BJ (cell line): ENCODE measurements around the gene PPP1R9B. TPM values are rescaled to one million over a fixed set of nuclear protein-coding genes. Genes with fewer than 3 reads are reported as not detected.

Experiments used
- CTCF ChIA-PET: fragments of 350-600 bp; formaldehyde crosslinking; extraction: SDS; loops from one replicate; lab custom pipeline; 2021; ENCODE audit warnings: antibody characterized with exemption, inconsistent platforms; lab: Yijun Ruan, JAX
- POLR2A ChIA-PET: fragments of 300-600 bp; sonication (Branson Sonifier 250); formaldehyde crosslinking; extraction: SDS; loops from one replicate; lab custom pipeline; 2021; ENCODE audit warnings: antibody characterized with exemption; lab: Charles Lee
- DNase-seq: peaks from one replicate; pipeline ENCODE4 v3.0.0-alpha.2; 2011; ENCODE audit warnings: low read depth
- H3K27me3 ChIP-seq: 2 replicates; pipeline ENCODE4 v1.6.0; 2011; ENCODE audit warnings: low read length; ENCODE audit not compliant: control insufficient read depth, insufficient read depth
- H3K36me3 ChIP-seq: 2 replicates; pipeline ENCODE4 v1.5.1; 2011; ENCODE audit warnings: low read length; ENCODE audit not compliant: control insufficient read depth, insufficient read depth
- H3K4me3 ChIP-seq: 2 replicates; pipeline ENCODE4 v1.5.1; 2011; ENCODE audit warnings: low read depth, mild to moderate bottlenecking, control low read depth, low read length
- CTCF ChIP-seq: IDR thresholded peaks from 2 replicates; pipeline ENCODE4 v1.5.1; 2011; ENCODE audit warnings: low read depth, mild to moderate bottlenecking, control low read depth, inconsistent platforms, low read length, moderate library complexity; ENCODE audit not compliant: insufficient read depth
- polyA plus RNA-seq: library from polyadenylated mRNA; depleted of rRNA; stranded (reverse); fragments of >200 nt; gene quantifications from 2 replicates; pipeline ENCODE4 v1.2.3, GENCODE V29; 2011

Gene PPP1R9B
- polyA plus RNA-seq, 1 experiment, result 17.2 TPM

DNA sequence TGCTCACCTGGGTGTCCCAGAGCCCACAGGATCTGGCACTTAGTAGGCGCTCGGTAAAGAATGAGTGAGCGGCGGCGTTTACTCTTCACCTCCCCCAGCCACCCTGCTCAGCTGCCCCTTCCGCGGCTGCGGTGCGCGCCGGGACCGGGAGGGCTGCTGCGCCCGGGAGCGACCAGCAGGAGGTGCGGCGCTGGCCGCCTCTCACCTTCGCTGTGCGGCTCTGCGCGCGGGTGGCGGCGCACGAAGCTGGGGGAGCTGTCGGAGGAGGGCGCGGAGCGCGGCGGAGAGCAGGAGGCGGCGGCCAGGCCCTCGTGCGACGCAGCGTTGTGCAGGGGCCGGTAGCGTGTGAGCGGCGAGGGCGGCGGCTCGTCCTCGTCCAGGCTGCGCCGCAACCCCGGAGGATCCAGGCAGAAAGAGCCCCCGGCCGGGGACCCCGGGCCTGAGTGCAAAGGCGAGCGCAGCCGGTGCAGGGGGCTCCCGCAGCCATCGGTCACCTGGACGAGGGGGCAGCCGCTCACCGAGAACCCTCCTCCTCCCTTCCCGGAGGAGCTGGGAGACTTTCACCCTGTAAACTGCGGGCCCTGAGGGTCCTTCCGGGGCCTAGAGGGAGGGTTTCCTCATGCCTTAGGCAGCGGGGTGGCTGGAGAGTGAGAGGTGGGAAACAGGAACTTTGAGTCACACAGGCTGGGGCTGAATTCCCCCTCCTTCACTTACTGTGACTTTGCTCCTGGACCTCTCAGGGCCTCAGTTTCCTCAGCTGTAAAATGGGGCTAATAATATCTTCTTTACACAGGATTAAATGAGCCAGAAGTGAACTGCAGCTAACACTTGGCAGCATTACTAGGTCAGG, 33.0 kb downstream of the PPP1R9B start:
- peaks cover 3% of the 10 kb centered on the region for H3K36me3 ChIP-seq
- CTCF ChIA-PET, result interaction anchor here (0.9 to 9.0 kb wide), 14 partner anchors 9 to 179 kb away, joined by 3 to 53 read pairs (median 5); no protein-coding TSS in a partner anchor
- peak; percentile 41 for TF ChIP-seq CTCF
- POLR2A ChIA-PET, result no interaction called here
- no peak overlapping the region for H3K4me3 ChIP-seq
- no peak for DNase-seq
- peaks cover 2% of the 10 kb centered on the region for H3K27me3 ChIP-seq

GRCh38 chr17:50115756-50116155, 34.7 kb downstream of the PPP1R9B start:
- CTCF ChIA-PET, result interaction anchor here (0.5 to 9.0 kb wide), 15 partner anchors 7 to 282 kb away, joined by 3 to 53 read pairs (median 8); partner anchors contain the start of gene LRRC59

DNA sequence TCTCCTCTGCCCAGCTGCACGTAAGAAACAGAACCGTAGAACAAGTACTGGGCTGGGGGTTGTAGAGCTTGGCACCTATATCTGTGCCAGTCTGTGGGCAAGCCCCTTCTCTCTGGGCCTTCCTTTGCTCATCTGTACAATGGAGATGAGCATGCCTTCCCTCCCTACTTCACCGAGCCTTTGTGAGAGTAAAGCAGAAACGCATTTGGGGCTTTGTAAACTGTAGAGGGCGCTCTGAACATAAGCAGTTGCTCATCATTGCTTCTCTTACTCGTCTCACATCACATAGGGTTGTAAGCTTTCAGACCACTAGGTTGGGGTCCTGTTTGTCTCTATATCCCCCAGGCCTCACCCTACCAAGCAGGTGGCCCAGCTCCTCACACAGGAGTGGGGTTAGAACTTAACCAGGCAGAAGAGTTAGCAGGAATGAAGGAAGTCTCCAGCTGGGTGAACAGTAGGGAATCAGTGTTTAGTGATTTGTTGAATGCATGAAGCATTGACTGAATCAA, 35.6 kb downstream of the PPP1R9B start:
- peaks cover 2% of the 10 kb centered on the region for H3K27me3 ChIP-seq
- peak; percentile 75 for TF ChIP-seq CTCF
- CTCF ChIA-PET, result interaction anchor here (0.6 to 9.0 kb wide), 20 partner anchors 8 to 283 kb away, joined by 3 to 53 read pairs (median 4); partner anchors contain the start of genes LRRC59 and SGCA
- POLR2A ChIA-PET, result interaction anchor here (0.6 kb wide), 1 partner anchor 125 kb away, joined by 8 read pairs; no protein-coding TSS in a partner anchor
- no peak for DNase-seq
- peaks cover 6% of the 10 kb centered on the region for H3K36me3 ChIP-seq
- no peak overlapping the region for H3K4me3 ChIP-seq

More at GRCh38 chr17:50115756-50116155, 34.7 kb downstream of the PPP1R9B start:
- Histone ChIP-seq H3K36me3 (peaks cover 3% of the 10 kb centered on the region), H3K4me3 (no peak overlapping the region), H3K27me3 (peaks cover 2% of the 10 kb centered on the region)
- DNase-seq, result no peak
- POLR2A ChIA-PET, result no interaction called here
- TF ChIP-seq CTCF, result no peak

DNA sequence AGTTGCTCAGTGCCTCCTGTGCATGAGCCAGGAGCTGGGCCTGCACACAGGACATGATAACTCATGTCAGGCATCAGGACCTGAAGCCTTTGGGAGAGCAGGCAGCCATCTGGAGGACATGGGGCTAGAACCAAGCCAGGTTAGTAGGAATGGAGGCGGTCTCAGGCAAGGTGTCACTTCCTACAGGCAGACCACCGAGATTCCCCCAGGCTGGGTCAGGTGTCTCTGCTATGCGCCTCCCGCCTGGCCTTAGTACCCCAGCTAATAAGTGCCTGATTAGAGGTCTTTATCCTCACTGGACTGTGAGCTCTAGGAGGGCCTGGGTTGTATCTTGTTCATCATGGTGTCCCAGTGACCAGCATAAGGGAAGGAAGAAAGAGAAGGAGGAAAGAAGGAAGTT, 36.1 kb downstream of the PPP1R9B start:
- ChIA-PET POLR2A (no interaction called here), CTCF (interaction anchor here (0.6 to 9.0 kb wide), 17 partner anchors 8 to 283 kb away, joined by 3 to 53 read pairs (median 4); partner anchors contain the start of genes LRRC59 and SGCA)

More for the DNA sequence above, 36.1 kb downstream of the PPP1R9B start:
- no peak for TF ChIP-seq CTCF
- DNase-seq, result no peak
- H3K36me3 ChIP-seq, result peaks cover 7% of the 10 kb centered on the region
- no peak overlapping the region for H3K4me3 ChIP-seq
- H3K27me3 ChIP-seq, result peaks cover 1% of the 10 kb centered on the region
